Fibroblast of the aortic adventitia (primary cell): ENCODE measurements around the gene TMEM44. TPM values are rescaled to one million over a fixed set of nuclear protein-coding genes. Genes with fewer than 3 reads are reported as not detected.

Source experiments
- DNase-seq: peaks from one replicate; pipeline ENCODE4 v3.0.0-alpha.2; 2010; ENCODE audit warnings: low read depth
- H3K4me3 ChIP-seq: 2 replicates; pipeline ENCODE4 v1.5.1; 2011; ENCODE audit warnings: low read depth, mild to moderate bottlenecking, control low read depth, low read length, moderate library complexity
- total RNA-seq: library from RNA; depleted of rRNA; stranded (reverse); fragments of >200 nt; gene quantifications from 2 replicates; pipeline ENCODE4 v1.2.3, GENCODE V29; 2012; ENCODE audit warnings: low replicate concordance
- TF ChIP-seq, protein P1 (sequence below): IDR thresholded peaks from 2 replicates; pipeline ENCODE4 v1.5.1; 2011; ENCODE audit warnings: mild to moderate bottlenecking, low read length, control low read depth, inconsistent platforms; ENCODE audit not compliant: insufficient read depth

Gene TMEM44
- total RNA-seq, 1 donor = 16.7 TPM

- DNase-seq = no peak
Measured at GRCh38 chr3:194559530-194559929, 73.7 kb downstream of the TMEM44 start.

DNA sequence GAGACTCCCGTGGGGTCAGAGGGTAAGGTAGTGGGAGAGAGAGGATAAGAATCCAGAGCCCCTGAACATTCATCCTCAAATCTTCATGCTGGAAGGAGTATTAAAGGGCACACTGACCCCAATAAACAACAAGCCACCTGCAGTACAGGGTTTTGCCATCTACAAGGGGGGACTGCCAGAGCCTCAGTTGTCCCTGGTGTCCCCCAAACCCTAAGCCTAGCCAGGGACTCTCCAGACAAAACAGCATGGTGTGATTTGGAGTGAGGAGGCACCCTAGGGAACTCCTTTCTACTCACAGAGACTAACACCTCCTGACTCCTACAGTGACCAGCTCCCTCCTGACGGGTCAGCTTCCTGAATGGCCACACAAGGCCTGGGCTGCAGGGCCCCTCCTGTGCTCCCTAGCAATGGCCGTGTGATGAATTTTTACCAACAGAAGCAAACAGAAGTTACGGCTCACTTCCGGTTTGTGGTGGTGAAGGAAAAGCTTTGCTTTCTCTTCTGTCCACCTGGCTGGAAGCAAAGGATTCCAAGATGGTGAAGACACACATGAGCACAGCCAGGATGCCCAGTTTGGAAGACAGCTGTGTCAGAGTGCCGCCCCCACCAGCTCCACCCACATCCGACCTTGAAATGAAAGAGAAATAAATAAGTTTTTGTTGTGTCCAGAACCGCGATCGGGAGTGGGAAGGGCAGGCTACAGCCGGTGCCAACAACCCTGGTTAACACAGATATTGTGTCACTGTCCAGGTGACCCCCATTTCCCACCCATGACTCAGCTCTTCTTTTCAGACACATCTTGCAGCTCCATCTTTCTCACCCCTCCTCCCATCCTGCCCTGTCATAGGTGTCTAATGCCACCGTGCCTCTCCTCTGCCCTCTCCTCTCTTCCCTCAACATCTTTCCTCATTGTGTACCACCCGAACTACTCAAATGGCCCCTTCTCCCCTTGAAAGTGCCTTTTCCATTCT lies 76.8 kb downstream of the TMEM44 start:
- DNase-seq = no peak
- H3K4me3 ChIP-seq = no peak overlapping the region
- TF ChIP-seq, protein P1, sequence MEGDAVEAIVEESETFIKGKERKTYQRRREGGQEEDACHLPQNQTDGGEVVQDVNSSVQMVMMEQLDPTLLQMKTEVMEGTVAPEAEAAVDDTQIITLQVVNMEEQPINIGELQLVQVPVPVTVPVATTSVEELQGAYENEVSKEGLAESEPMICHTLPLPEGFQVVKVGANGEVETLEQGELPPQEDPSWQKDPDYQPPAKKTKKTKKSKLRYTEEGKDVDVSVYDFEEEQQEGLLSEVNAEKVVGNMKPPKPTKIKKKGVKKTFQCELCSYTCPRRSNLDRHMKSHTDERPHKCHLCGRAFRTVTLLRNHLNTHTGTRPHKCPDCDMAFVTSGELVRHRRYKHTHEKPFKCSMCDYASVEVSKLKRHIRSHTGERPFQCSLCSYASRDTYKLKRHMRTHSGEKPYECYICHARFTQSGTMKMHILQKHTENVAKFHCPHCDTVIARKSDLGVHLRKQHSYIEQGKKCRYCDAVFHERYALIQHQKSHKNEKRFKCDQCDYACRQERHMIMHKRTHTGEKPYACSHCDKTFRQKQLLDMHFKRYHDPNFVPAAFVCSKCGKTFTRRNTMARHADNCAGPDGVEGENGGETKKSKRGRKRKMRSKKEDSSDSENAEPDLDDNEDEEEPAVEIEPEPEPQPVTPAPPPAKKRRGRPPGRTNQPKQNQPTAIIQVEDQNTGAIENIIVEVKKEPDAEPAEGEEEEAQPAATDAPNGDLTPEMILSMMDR = no peak

More at GRCh38 chr3:194559530-194559929, 73.7 kb downstream of the TMEM44 start:
- TF ChIP-seq, protein P1 = no peak
- no peak overlapping the region for H3K4me3 ChIP-seq

- no peak for DNase-seq
- TF ChIP-seq, protein P1 = no peak
- no peak overlapping the region for H3K4me3 ChIP-seq
Measured at GRCh38 chr3:194555175-194556062, 77.8 kb downstream of the TMEM44 start.

- TF ChIP-seq, protein P1 = no peak
- DNase-seq = no peak
- H3K4me3 ChIP-seq = no peak overlapping the region
Measured at GRCh38 chr3:194554473-194555123, 78.6 kb downstream of the TMEM44 start.

DNA sequence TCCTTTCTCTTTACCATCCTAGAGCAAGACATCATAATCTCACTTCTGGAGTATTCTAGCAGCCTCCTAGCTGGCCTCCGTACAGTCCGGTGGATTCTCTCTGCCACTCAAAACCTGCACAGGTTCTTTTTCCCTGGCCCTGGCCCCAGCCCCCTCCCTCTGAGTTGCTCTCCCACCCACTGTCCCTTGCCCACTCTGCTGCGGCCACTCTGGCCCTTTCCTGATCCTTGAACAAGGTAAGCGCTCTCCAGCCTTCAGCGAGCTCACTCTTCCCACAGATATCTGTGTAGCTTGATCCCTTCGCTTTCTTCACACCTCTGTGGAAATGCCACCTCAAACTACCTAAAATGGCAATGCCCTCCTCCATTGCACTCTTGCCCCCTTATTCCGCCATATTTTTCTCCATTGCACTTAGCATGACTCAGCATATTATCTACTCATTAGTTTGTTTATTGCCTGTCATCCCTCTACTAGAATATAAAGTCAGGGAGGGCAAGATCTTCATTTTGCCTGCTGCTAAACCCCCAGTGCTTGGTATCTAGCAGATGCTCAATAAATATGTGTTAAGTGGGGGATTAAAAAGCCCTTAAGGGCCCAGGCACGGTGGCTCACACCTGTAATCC lies 80.8 kb downstream of the TMEM44 start:
- DNase-seq = no peak

More for the DNA sequence above, 80.8 kb downstream of the TMEM44 start:
- TF ChIP-seq, protein P1 = no peak
- no peak overlapping the region for H3K4me3 ChIP-seq
